Activated CD4-positive, alpha-beta T cell treated with anti-CD3 and anti-CD28 coated beads, Interleukin-2, Interleukin-6, amounts not matched to agents 100 ng/mL and 50 ng/mL, durations not matched to agents 16 hours and 8 hours (primary cell): ENCODE results near the gene SLC9A6.
"Not testable (repeated sequence)": the region's sequence is repeated elsewhere in the genome, so short reads cannot be mapped to it uniquely, and the experiment has no call there.

Source experiments
- DNase-seq: peaks from one replicate; pipeline ENCODE4 v3.0.0-alpha.2; 2020

The SLC9A6 gene

GRCh38 chrX:136064661-136065043 is 79.4 kb downstream of the SLC9A6 start:
- no peak for DNase-seq

GRCh38 chrX:136065044-136065671 is 79.9 kb downstream of the SLC9A6 start:
- peak; percentile 6 for DNase-seq

DNA sequence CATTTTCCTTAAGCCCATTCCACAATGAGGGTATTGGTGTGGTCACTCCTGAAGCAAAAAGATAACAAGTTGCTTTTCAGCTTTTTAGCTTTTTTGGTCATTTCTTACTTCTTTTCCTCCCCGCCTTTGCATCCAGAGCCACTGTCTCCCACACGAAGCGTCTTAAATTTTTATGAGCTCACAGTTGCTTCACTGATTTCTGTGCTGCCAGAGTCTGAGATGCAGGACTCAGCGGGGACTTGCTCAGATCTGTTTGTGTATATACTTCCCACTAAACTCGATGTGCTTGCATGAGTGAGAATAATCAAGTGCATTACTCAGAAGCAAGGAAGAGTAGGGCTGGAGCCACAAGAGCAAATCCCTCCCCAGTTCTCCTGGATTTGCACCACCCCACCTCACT is 81.9 kb downstream of the SLC9A6 start:
- no peak for DNase-seq

GRCh38 chrX:136067966-136068365 is 82.7 kb downstream of the SLC9A6 start:
- no peak for DNase-seq

- DNase-seq: no peak
These were observed 91.7 kb downstream of the SLC9A6 start for GRCh38 chrX:136076942-136077341.

GRCh38 chrX:136080766-136081165 is 95.5 kb downstream of the SLC9A6 start:
- no peak for DNase-seq

- no peak for DNase-seq
These were observed 101.3 kb downstream of the SLC9A6 start for GRCh38 chrX:136086521-136086920.

DNA sequence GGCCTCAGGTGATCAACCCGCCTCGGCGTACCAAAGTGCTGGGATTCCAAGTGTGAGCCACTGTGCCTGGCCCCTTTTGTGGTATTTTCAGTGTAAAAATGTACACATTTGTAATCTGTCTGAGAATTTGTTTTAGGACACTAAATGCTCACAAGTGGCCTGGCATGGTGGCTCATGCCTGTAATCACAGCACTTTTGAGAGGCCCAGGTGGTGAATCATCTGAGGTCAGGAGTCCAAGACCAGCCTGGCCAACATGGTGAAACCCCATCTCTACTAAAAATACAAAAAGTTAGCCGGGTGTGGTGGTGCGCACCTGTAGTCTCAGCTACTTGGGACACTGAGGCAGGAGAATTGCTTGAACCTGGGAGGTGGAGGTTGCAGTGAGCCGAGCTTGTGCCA is 106.7 kb downstream of the SLC9A6 start:
- DNase-seq: not testable (repeated sequence)

GRCh38 chrX:136094962-136095361 is 109.7 kb downstream of the SLC9A6 start:
- DNase-seq: no peak
